Activated effector memory CD4-positive, alpha-beta T cell treated with Interleukin-2 at 50 U/mL for 16 hours (primary cell): ENCODE measurements around the gene ARG2.

ENCODE experiments used
- DNase-seq: peaks from one replicate; pipeline ENCODE4 v3.0.0-alpha.2; 2020

The ARG2 gene

GRCh38 chr14:67641480-67641879 lies 21.8 kb downstream of the ARG2 start:
- no peak for DNase-seq

- no peak for DNase-seq
Observed at GRCh38 chr14:67641902-67642749, 22.4 kb downstream of the ARG2 start.

- DNase-seq = no peak
Observed at GRCh38 chr14:67643713-67644112, 24.0 kb downstream of the ARG2 start.

GRCh38 chr14:67644428-67644827 lies 24.7 kb downstream of the ARG2 start:
- no peak for DNase-seq

- DNase-seq = no peak
Observed at GRCh38 chr14:67645414-67645813, 25.7 kb downstream of the ARG2 start.

GRCh38 chr14:67646131-67646530 lies 26.4 kb downstream of the ARG2 start:
- no peak for DNase-seq

- no peak for DNase-seq
Observed at GRCh38 chr14:67650151-67650550, 30.4 kb downstream of the ARG2 start.

GRCh38 chr14:67650694-67651093 lies 31.0 kb downstream of the ARG2 start:
- DNase-seq = no peak

GRCh38 chr14:67652189-67652588 lies 32.5 kb downstream of the ARG2 start:
- no peak for DNase-seq

- DNase-seq = no peak
Observed at GRCh38 chr14:67653651-67654280, 34.0 kb downstream of the ARG2 start.

GRCh38 chr14:67663633-67664032 lies 43.9 kb downstream of the ARG2 start:
- DNase-seq = no peak

- no peak for DNase-seq
Observed at GRCh38 chr14:67665868-67666267, 46.1 kb downstream of the ARG2 start.

- no peak for DNase-seq
Observed at GRCh38 chr14:67666750-67667449, 47.2 kb downstream of the ARG2 start.

- no peak for DNase-seq
Observed at GRCh38 chr14:67668559-67668958, 48.8 kb downstream of the ARG2 start.

GRCh38 chr14:67673451-67673850 lies 53.7 kb downstream of the ARG2 start:
- DNase-seq = no peak

- peak; percentile 33 for DNase-seq
Observed at GRCh38 chr14:67674139-67674479, 54.4 kb downstream of the ARG2 start.

- peak; percentile 75 for DNase-seq
Observed at GRCh38 chr14:67674480-67675218, 54.9 kb downstream of the ARG2 start, which contains the start of gene VTI1B. Gene VTI1B (minus strand): TSS chr14:67674632. CDS start chr14:67674489, 143 bp downstream.

- DNase-seq = no peak
Observed at GRCh38 chr14:67675219-67675582, 55.5 kb downstream of the ARG2 start.

GRCh38 chr14:67679006-67679405 lies 59.3 kb downstream of the ARG2 start:
- no peak for DNase-seq

- DNase-seq = no peak
Observed at GRCh38 chr14:67680121-67680602, 60.4 kb downstream of the ARG2 start.

GRCh38 chr14:67680941-67681340 lies 61.2 kb downstream of the ARG2 start:
- no peak for DNase-seq

- no peak for DNase-seq
Observed at GRCh38 chr14:67683842-67684241, 64.1 kb downstream of the ARG2 start.

GRCh38 chr14:67690011-67690410 lies 70.3 kb downstream of the ARG2 start:
- no peak for DNase-seq
